Loucy (cell line): ENCODE measurements around the gene TACR3.

Experiments used
- H2AFZ ChIP-seq: fragments of 200-600 bp; sonication (generic); 2 replicates; pipeline ENCODE4 v1.6.0; 2016; ENCODE audit warnings: antibody characterized with exemption, mild to moderate bottlenecking, low read length, moderate library complexity
- H3F3A ChIP-seq: fragments of 200-600 bp; 2 replicates; pipeline ENCODE4 v1.6.0; 2016; ENCODE audit warnings: antibody characterized with exemption, low read depth, mild to moderate bottlenecking
- H3K27me3 ChIP-seq: fragments of 200-600 bp; sonication (generic); 2 replicates; pipeline ENCODE4 v1.6.1; 2014; ENCODE audit warnings: low read length, mild to moderate bottlenecking; ENCODE audit not compliant: insufficient read depth, poor library complexity, severe bottlenecking
- H3K36me3 ChIP-seq: fragments of 200-600 bp; sonication (generic); 2 replicates; pipeline ENCODE4 v1.6.1; 2016; ENCODE audit warnings: low read length; ENCODE audit not compliant: insufficient read depth
- H3K4me1 ChIP-seq: fragments of 200-600 bp; sonication (generic); 2 replicates; pipeline ENCODE4 v1.5.1; 2014; ENCODE audit warnings: low read length, mild to moderate bottlenecking; ENCODE audit not compliant: insufficient read depth, poor library complexity, severe bottlenecking
- H3K4me2 ChIP-seq: fragments of 200-600 bp; sonication (generic); 2 replicates; pipeline ENCODE4 v1.6.0; 2014; ENCODE audit warnings: antibody characterized with exemption, low read length, low read depth, mild to moderate bottlenecking; ENCODE audit not compliant: poor library complexity, severe bottlenecking
- H3K4me3 ChIP-seq: fragments of 200-600 bp; sonication (generic); 2 replicates; pipeline ENCODE4 v1.5.1; 2014; ENCODE audit warnings: low read length, mild to moderate bottlenecking, mixed read lengths; ENCODE audit not compliant: poor library complexity, severe bottlenecking
- H3K79me2 ChIP-seq: fragments of 200-600 bp; sonication (generic); 2 replicates; pipeline ENCODE4 v1.6.1; 2014; ENCODE audit warnings: low read length; ENCODE audit not compliant: insufficient read depth
- H3K9ac ChIP-seq: fragments of 200-600 bp; sonication (generic); 2 replicates; pipeline ENCODE4 v1.6.0; 2014; ENCODE audit warnings: mild to moderate bottlenecking, low read depth, low read length, moderate library complexity; ENCODE audit not compliant: poor library complexity, severe bottlenecking
- H3K9me2 ChIP-seq: fragments of 200-600 bp; sonication (generic); replicated peaks from 2 replicates; pipeline ENCODE4 v1.6.1; 2016; ENCODE audit warnings: low read depth, low read length, mixed read lengths
- H3K9me3 ChIP-seq: fragments of 200-600 bp; sonication (generic); 2 replicates; pipeline ENCODE4 v1.6.1; 2014; ENCODE audit warnings: mild to moderate bottlenecking, antibody characterized with exemption, low read length, low read depth; ENCODE audit not compliant: insufficient read depth
- H4K20me1 ChIP-seq: fragments of 200-600 bp; sonication (generic); 2 replicates; pipeline ENCODE4 v1.6.0; 2014; ENCODE audit warnings: antibody characterized with exemption, low read length, mild to moderate bottlenecking; ENCODE audit not compliant: insufficient read depth, poor library complexity, severe bottlenecking
- EZH2phosphoT487 ChIP-seq: fragments of 200-600 bp; IDR thresholded peaks from 2 replicates; pipeline ENCODE4 v1.6.1; 2018; ENCODE audit warnings: antibody characterized with exemption, mild to moderate bottlenecking, moderate library complexity, borderline replicate concordance
- TF ChIP-seq, protein P1 (sequence below): fragments of 200-600 bp; sonication (generic); conservative IDR thresholded peaks from 2 replicates; pipeline ENCODE4 v1.5.1; 2014; ENCODE audit warnings: mild to moderate bottlenecking, antibody characterized with exemption, low read length

Gene TACR3

DNA sequence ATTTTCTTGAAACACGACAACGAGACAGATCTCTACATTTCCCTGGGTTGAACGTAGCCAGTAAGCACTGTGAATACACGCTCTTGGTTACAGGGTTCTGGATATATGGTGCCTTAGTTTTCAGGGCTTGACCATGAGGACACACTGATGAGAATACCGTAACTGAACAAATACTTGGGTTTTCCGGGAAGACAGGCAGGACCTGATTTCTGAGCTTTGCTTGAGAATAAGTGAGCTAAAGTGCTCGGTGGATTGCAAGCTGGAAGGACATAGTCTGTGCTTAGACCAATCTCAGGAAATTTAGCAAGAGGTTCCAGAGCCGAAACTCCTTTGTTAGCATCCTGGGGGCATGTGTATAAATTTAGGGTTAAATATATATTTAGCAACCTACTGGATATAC, 876 bp upstream of the TACR3 start:
- H3K79me2 ChIP-seq: no peaks in the 10 kb centered on the region
- no peak overlapping the region for H3K4me3 ChIP-seq
- no peaks in the 10 kb centered on the region for H3K9me2 ChIP-seq
- no peak for TF ChIP-seq EZH2phosphoT487
- TF ChIP-seq, protein P1, sequence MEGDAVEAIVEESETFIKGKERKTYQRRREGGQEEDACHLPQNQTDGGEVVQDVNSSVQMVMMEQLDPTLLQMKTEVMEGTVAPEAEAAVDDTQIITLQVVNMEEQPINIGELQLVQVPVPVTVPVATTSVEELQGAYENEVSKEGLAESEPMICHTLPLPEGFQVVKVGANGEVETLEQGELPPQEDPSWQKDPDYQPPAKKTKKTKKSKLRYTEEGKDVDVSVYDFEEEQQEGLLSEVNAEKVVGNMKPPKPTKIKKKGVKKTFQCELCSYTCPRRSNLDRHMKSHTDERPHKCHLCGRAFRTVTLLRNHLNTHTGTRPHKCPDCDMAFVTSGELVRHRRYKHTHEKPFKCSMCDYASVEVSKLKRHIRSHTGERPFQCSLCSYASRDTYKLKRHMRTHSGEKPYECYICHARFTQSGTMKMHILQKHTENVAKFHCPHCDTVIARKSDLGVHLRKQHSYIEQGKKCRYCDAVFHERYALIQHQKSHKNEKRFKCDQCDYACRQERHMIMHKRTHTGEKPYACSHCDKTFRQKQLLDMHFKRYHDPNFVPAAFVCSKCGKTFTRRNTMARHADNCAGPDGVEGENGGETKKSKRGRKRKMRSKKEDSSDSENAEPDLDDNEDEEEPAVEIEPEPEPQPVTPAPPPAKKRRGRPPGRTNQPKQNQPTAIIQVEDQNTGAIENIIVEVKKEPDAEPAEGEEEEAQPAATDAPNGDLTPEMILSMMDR: no peak
- H4K20me1 ChIP-seq: no peaks in the 10 kb centered on the region
- no peaks in the 10 kb centered on the region for H3K9me3 ChIP-seq
- H3K9ac ChIP-seq: no peak overlapping the region
- H3K4me1 ChIP-seq: no peaks in the 10 kb centered on the region
- no peaks in the 10 kb centered on the region for H3K27me3 ChIP-seq
- H3F3A ChIP-seq: no peaks in the 10 kb centered on the region
- no peak overlapping the region for H2AFZ ChIP-seq
- no peaks in the 10 kb centered on the region for H3K36me3 ChIP-seq
- H3K4me2 ChIP-seq: no peak overlapping the region

DNA sequence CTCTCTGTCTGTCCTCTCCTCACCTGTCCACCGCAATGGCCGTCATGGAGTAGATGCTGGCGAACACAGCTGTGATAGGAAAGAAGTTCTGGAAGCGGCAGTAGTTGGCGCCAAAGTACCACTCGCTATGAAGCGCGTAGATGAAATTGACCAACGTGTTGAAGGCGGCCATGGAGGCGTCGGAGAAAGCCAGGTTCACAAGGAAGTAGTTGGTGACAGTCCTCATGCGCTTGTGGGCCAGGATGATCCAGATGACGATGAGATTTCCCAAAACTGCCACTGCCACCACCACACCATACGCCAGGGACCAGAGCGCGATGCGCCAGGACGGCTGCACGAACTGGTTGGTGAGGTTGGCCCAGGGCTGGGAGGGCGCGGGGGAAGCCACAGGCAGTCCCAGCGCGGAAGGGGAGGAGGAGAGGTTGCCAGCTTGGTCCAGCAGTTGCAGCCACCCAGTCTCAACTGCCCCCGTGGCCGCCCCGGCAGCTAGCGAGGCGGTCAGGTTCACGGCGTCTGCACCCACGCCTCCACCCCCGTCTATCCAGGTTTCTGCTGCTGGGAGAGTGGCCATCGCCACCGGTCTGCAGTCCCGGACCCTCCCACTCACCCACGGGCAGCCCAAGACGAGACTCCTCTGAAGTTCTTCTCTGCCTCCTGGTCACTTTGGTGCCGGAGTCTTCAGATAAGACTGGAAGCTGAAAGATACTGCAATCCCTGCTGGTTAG, 518 bp downstream of the TACR3 start:
- Histone ChIP-seq H3K27me3 (no peaks in the 10 kb centered on the region), H3K4me2 (no peak overlapping the region), H3K79me2 (no peaks in the 10 kb centered on the region), H3K9me3 (no peaks in the 10 kb centered on the region), H4K20me1 (no peaks in the 10 kb centered on the region), H3K36me3 (no peaks in the 10 kb centered on the region), H2AFZ (no peak overlapping the region), H3K4me3 (no peak overlapping the region), H3F3A (no peaks in the 10 kb centered on the region), H3K4me1 (no peaks in the 10 kb centered on the region), H3K9me2 (no peaks in the 10 kb centered on the region), H3K9ac (no peak overlapping the region)
- TF ChIP-seq, protein P1: no peak
- TF ChIP-seq EZH2phosphoT487: no peak

DNA sequence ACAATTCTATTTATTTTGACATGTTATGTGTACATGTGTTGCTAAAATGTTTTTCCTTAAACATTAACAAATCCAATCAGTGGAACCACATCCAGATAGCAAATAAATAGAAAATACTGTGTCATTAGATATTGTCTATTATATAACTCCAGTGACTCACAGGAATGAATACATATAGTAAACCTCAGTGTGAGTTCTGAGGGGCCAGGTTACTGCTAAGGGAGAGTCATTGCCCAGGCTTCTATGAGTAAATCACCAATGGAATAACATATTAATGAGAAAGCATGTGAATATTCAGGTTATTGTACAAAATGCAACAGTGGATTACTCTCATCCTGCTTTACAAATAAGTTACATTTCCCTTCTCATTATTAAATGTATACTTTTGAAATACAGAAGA, 27.2 kb downstream of the TACR3 start:
- no peaks in the 10 kb centered on the region for H3K36me3 ChIP-seq
- no peak overlapping the region for H2AFZ ChIP-seq
- no peak for TF ChIP-seq EZH2phosphoT487
- TF ChIP-seq, protein P1: no peak
- no peaks in the 10 kb centered on the region for H3K4me1 ChIP-seq
- H4K20me1 ChIP-seq: no peaks in the 10 kb centered on the region
- no peaks in the 10 kb centered on the region for H3K27me3 ChIP-seq
- H3K9me2 ChIP-seq: no peaks in the 10 kb centered on the region
- no peaks in the 10 kb centered on the region for H3F3A ChIP-seq
- H3K79me2 ChIP-seq: no peaks in the 10 kb centered on the region
- no peak overlapping the region for H3K4me3 ChIP-seq
- H3K9ac ChIP-seq: no peak overlapping the region
- H3K4me2 ChIP-seq: no peak overlapping the region
- H3K9me3 ChIP-seq: no peaks in the 10 kb centered on the region
